Ishikawa (cell line): ENCODE data around the gene BLID.

ENCODE experiments used
- CEBPB ChIP-seq: IDR thresholded peaks from 2 replicates; pipeline ENCODE4 v1.6.1; 2012
- CREB1 ChIP-seq: IDR thresholded peaks from 2 replicates; pipeline ENCODE4 v1.6.1; 2012; ENCODE audit warnings: low read depth
- EGR1 ChIP-seq: IDR thresholded peaks from 2 replicates; pipeline ENCODE4 v1.6.1; 2012
- EP300 ChIP-seq: IDR thresholded peaks from 2 replicates; pipeline ENCODE4 v1.6.1; 2012; ENCODE audit warnings: borderline replicate concordance
- FOXM1 ChIP-seq: IDR thresholded peaks from 2 replicates; pipeline ENCODE4 v1.6.1; 2012; ENCODE audit warnings: low read depth, borderline replicate concordance
- NFIC ChIP-seq: IDR thresholded peaks from 2 replicates; pipeline ENCODE4 v1.6.1; 2012
- RAD21 ChIP-seq: IDR thresholded peaks from 2 replicates; pipeline ENCODE4 v1.6.1; 2012; ENCODE audit warnings: low read depth
- REST ChIP-seq: IDR thresholded peaks from 2 replicates; pipeline ENCODE4 v1.6.1; 2012; ENCODE audit warnings: low read depth, mild to moderate bottlenecking
- TAF1 ChIP-seq: IDR thresholded peaks from 2 replicates; pipeline ENCODE4 v1.6.1; 2012; ENCODE audit warnings: low read depth, mild to moderate bottlenecking
- TCF12 ChIP-seq: IDR thresholded peaks from 2 replicates; pipeline ENCODE4 v1.6.1; 2012; ENCODE audit warnings: low read depth
- TEAD4 ChIP-seq: IDR thresholded peaks from 2 replicates; pipeline ENCODE4 v1.6.1; 2012
- YY1 ChIP-seq: IDR thresholded peaks from 2 replicates; pipeline ENCODE4 v1.6.1; 2012; ENCODE audit warnings: low read depth
- ZBTB7A ChIP-seq: IDR thresholded peaks from 2 replicates; pipeline ENCODE4 v1.6.1; 2012; ENCODE audit warnings: low read depth
- TF ChIP-seq, protein P1 (sequence below): IDR thresholded peaks from 2 replicates; pipeline ENCODE4 v1.6.1; 2012
- TF ChIP-seq, protein P2 (sequence below): IDR thresholded peaks from 2 replicates; pipeline ENCODE4 v1.6.1; 2012

BLID gene

GRCh38 chr11:122155765-122156527 lies 39.9 kb upstream of the BLID start:
- TF ChIP-seq FOXM1 (no peak), YY1 (no peak), NFIC (no peak), EGR1 (no peak), TEAD4 (no peak)
- TF ChIP-seq, protein P1, sequence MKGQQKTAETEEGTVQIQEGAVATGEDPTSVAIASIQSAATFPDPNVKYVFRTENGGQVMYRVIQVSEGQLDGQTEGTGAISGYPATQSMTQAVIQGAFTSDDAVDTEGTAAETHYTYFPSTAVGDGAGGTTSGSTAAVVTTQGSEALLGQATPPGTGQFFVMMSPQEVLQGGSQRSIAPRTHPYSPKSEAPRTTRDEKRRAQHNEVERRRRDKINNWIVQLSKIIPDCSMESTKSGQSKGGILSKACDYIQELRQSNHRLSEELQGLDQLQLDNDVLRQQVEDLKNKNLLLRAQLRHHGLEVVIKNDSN = no peak

GRCh38 chr11:122154994-122155393 lies 39.0 kb upstream of the BLID start:
- TF ChIP-seq CEBPB (no peak), RAD21 (no peak), ZBTB7A (no peak), TAF1 (no peak), CREB1 (no peak), TCF12 (no peak), REST (no peak), TEAD4 (no peak), YY1 (no peak), FOXM1 (no peak), EP300 (no peak), EGR1 (no peak)
- TF ChIP-seq, protein P1 = no peak
- TF ChIP-seq, protein P2, sequence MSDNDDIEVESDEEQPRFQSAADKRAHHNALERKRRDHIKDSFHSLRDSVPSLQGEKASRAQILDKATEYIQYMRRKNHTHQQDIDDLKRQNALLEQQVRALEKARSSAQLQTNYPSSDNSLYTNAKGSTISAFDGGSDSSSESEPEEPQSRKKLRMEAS = no peak

GRCh38 chr11:122154227-122154626 lies 38.2 kb upstream of the BLID start:
- no peak for TF ChIP-seq REST

DNA sequence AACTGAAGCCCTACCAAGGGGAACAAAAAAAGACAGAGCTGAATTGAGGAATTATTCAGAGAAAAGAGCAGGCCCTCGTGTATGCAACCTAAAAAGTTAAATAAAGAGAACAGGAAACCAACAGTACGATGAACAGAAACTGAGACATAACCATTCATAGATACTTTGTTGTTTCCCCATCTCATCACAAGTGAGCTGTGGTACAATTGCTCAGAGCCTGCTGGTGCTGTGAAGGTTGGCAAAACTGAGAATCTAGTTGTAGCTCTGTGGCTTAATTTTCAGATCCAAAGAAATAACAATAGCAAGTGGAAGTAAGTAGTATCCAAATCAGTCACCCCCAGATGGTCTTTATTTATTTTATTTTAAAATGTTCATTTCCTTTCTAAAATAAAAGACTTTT lies 37.7 kb upstream of the BLID start:
- TF ChIP-seq RAD21 (no peak), FOXM1 (no peak), CEBPB (no peak), EGR1 (no peak), EP300 (no peak), TEAD4 (no peak), REST (no peak), NFIC (no peak), ZBTB7A (no peak), TAF1 (no peak), TCF12 (no peak), CREB1 (no peak), YY1 (no peak)
- TF ChIP-seq, protein P2 = no peak
- TF ChIP-seq, protein P1 = no peak
